Fibroblast of skin of scalp (primary cell): ENCODE results near the gene KIAA1671.
"Not testable (repeated sequence)": the region's sequence is repeated elsewhere in the genome, so short reads cannot be mapped to it uniquely, and the experiment has no call there.

Experiments
- DNase-seq: peaks from one replicate; pipeline ENCODE4 v3.0.0-alpha.2; 2013

Gene KIAA1671

GRCh38 chr22:25176175-25176574, 223.7 kb downstream of the KIAA1671 start:
- no peak for DNase-seq

- DNase-seq: no peak
Observed at GRCh38 chr22:25176799-25177198, 224.3 kb downstream of the KIAA1671 start.

- no peak for DNase-seq
Observed at GRCh38 chr22:25177226-25177625, 224.7 kb downstream of the KIAA1671 start.

GRCh38 chr22:25177895-25178294, 225.4 kb downstream of the KIAA1671 start:
- DNase-seq: no peak

- DNase-seq: not testable (repeated sequence)
Observed at GRCh38 chr22:25178348-25178747, 225.8 kb downstream of the KIAA1671 start.

- DNase-seq: not testable (repeated sequence)
Observed at GRCh38 chr22:25178869-25179631, 226.5 kb downstream of the KIAA1671 start.

- DNase-seq: no peak
Observed at GRCh38 chr22:25182131-25183110, 229.9 kb downstream of the KIAA1671 start.

GRCh38 chr22:25183949-25184619, 231.6 kb downstream of the KIAA1671 start:
- DNase-seq: no peak

GRCh38 chr22:25186140-25186539, 233.6 kb downstream of the KIAA1671 start:
- no peak for DNase-seq

GRCh38 chr22:25187469-25187868, 235.0 kb downstream of the KIAA1671 start:
- DNase-seq: no peak

- no peak for DNase-seq
Observed at GRCh38 chr22:25192406-25192805, 239.9 kb downstream of the KIAA1671 start.

GRCh38 chr22:25193130-25193529, 240.6 kb downstream of the KIAA1671 start:
- DNase-seq: no peak

GRCh38 chr22:25193548-25193947, 241.0 kb downstream of the KIAA1671 start:
- no peak for DNase-seq

GRCh38 chr22:25196326-25196725, 243.8 kb downstream of the KIAA1671 start:
- DNase-seq: no peak

GRCh38 chr22:25197340-25197739, 244.8 kb downstream of the KIAA1671 start:
- no peak for DNase-seq

GRCh38 chr22:25199731-25200520, 247.4 kb downstream of the KIAA1671 start, which contains the start of gene CRYBB3:
Gene CRYBB3 (plus strand): TSS chr22:25199858. CDS start chr22:25201397, 1,539 bp downstream.
- no peak for DNase-seq

- DNase-seq: no peak
Observed at GRCh38 chr22:25200967-25201366, 248.5 kb downstream of the KIAA1671 start.

GRCh38 chr22:25201557-25202273, 249.2 kb downstream of the KIAA1671 start:
- DNase-seq: no peak

- peak; percentile 55 for DNase-seq
Observed at GRCh38 chr22:25202290-25202921, 249.9 kb downstream of the KIAA1671 start.

GRCh38 chr22:25203082-25203481, 250.6 kb downstream of the KIAA1671 start:
- DNase-seq: no peak

- not testable (repeated sequence) for DNase-seq
Observed at GRCh38 chr22:25204547-25204946, 252.0 kb downstream of the KIAA1671 start.
